MV-4-11 (cell line): ENCODE measurements around the gene MTMR12.
"Not testable (repeated sequence)": the region's sequence is repeated elsewhere in the genome, so short reads cannot be mapped to it uniquely, and the experiment has no call there.

Source experiments
- DNase-seq: peaks from one replicate; lab custom pipeline; 2025; lab: John Stamatoyannopoulos, UW

MTMR12 gene

DNA sequence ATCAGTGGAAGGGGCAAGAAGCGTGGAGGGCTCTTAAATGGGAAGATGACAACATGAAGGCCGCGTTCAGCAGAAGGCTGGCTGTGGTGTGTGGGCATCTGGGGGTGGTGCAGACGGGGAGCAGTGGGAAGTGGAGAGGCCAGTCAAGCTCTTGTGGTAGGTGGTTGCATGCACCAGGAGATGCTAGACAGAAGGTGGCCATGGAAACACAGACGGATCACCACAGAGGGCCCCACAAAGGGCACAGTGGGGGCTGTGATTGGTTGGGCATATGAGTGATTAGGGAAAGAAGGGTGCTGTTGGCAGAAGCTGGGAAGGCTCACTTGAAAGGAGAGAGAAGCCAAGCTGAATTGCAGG is 14.7 kb downstream of the MTMR12 start:
- peak; percentile 71 for DNase-seq

GRCh38 chr5:32297181-32298058 is 15.3 kb downstream of the MTMR12 start:
- no peak for DNase-seq

DNA sequence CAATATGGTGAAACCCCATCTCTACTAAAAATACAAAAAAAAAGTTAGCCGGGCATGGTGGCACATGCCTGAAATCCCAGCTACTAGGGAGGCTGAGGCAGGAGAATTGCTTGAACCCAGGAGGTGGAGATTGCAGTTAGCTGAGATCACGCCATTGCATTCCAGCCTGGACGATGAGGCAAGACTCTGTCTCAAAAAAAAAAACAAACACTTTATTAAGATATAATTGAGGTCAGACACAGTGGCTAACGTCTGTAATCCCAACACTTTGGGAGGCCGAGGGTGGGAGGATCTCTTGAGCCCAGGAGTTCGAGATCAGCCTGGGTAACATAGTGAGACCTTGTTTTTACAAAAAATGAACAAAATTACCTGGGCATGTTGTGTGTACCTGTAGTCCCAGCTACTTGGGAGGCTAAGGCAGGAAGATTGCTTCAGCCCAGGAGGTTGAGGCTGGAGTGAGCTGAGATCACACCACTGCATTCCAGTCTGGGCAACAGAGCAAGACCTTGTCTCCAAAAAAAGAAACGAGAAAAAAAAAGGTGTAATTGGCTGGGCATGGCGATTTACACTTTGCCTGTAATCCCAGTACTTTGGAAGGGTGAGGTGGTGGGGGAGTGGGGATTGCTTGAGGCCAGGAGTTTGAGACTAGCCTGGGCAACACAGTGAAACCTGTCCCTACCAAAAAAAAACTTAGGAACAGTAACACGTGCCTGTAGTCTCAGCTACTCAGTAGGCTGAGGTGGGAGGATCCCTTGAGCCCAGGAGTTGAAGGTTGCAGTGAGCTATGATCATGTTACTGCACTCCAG is 16.6 kb downstream of the MTMR12 start:
- DNase-seq: not testable (repeated sequence)

- DNase-seq: no peak
Observed at GRCh38 chr5:32291591-32291990, 21.1 kb downstream of the MTMR12 start.

GRCh38 chr5:32290922-32291321 is 21.8 kb downstream of the MTMR12 start:
- DNase-seq: no peak

DNA sequence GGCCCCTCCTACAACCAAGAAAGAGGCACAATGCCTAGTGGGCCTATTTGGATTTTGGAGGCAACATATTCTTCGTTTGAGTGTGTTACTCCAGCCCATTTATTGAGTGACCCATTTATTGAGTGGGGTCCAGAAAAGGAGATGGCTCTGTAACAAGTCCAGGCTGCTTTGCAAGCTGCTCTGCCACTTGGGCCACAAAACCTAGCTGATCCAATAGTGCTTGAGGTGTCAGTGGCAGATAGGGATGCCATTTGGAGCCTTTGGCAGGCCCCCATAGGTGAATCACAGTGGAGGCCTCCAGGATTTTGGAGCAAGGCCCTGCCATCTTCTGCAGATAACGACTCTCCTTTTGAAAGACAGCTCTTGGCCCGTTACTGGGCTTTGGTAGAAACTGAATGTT is 22.2 kb downstream of the MTMR12 start:
- DNase-seq: not testable (repeated sequence)

DNA sequence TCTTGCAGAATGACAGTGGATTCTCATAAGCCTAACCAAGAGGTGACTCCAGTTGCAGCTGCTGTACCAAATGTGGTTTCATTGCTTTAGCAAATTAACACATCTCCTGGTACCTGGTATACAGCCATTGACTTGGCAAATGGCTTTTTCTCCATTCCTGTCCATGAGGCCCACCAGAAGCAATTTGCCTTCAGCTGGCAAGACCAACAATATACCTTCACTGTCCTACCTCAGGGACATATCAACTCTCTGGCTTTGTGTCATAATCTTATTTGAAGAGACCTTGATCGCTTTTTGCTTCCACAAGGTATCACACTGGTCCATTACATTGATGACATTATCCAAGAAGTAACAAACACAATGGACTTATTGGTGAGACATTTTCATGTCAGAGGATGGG is 22.8 kb downstream of the MTMR12 start:
- not testable (repeated sequence) for DNase-seq

GRCh38 chr5:32288135-32288534 is 24.6 kb downstream of the MTMR12 start:
- not testable (repeated sequence) for DNase-seq

- DNase-seq: not testable (repeated sequence)
Observed at GRCh38 chr5:32287525-32287924, 25.2 kb downstream of the MTMR12 start.

GRCh38 chr5:32285510-32286138 is 27.1 kb downstream of the MTMR12 start:
- DNase-seq: no peak

DNA sequence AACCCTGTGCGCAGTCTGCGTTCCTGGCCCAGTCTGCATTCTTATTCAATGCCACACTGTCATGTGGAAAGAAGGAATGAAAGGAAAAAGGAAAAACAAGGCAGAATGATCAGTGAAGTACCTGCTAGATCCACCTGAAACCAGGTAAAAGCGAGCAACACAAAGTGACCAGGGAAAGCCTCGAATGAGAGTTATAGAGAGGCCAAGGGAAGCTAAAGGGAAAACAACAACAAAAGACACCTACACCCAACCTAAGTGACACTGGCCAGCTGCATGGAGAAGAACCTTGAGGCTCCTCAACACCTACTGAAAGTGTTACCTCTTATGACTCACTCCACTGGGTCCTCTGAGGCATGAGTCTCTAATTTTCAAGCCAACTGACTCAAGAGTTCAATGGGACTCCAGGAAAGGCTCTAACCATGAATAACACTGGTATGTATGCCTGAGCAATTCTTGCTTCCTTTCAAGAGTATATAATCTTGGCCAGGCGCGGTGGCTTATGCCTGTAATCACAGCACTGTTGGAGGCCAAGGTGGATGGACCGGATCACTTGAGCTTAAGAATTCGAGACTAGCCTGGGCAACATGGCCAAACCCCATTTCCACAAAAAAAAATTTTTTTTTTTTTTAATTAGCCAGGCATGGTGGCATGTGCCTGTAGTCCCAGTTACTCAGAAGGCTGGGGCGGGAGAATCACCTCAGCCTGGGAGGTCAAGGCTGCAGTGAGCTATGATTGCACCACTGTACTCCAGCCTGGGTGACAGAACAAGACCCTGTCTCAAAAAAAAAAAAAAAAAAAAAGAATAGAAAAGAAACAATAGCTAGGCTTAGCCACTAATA is 29.0 kb downstream of the MTMR12 start:
- no peak for DNase-seq

GRCh38 chr5:32283061-32283460 is 29.7 kb downstream of the MTMR12 start:
- DNase-seq: no peak

DNA sequence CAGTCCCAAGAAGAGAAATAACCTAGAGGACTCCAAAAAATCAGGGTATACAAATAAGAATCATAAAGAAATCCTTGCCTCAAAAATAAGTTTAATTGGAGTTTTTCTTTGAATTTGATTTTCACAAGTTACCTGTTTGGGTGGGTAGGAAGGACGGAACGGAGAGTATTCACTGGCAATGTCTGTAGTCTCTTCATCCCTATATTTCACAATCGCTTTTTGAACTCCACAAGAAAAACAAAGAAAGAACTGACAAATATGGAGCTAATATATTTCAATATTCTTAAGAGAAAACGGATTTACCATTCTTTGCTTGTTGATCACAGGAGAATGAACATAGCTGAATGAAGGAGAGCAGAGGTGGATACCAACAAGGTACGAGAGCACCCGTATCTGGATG is 30.1 kb downstream of the MTMR12 start:
- no peak for DNase-seq

GRCh38 chr5:32281378-32282133 is 31.2 kb downstream of the MTMR12 start:
- peak; percentile 91 for DNase-seq

DNA sequence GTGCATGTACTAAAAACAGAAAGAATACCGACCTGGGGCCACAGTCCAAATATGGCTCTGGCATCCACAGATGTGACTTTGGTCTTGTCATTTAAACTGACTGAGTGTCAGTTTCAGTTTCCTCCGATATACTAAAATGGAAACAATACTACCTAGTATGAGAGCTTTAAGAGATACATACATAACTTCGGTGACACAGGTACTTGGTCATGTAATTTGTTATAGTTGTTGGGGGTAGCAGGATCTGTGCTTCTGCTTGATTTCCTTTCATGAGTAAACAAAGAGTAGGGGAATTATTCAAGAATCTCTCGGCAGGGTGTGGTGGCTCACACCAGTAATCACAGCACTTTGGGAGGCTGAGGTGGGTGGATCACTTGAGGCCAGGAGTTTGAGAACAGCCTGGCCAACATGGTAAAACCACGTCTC is 32.1 kb downstream of the MTMR12 start:
- peak; percentile 24 for DNase-seq

DNA sequence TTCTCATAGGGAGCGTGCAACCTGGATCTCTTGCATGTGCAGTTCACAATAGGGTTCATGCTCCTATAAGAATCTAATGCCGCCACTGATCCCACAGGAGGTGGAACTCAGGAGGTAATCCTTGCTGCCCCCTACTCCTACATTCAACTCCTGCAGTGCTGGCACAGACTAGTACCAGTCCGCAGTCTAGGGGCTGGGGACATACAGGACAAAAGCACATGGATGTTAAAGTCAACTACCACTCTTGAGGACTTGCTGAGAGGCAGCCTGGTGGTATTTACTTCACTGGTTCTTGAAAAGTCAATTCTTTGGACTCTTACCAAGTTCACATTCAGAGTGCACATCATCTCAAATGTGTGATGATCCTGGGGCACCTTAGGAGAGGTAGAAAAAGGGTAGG is 33.0 kb downstream of the MTMR12 start:
- DNase-seq: no peak

GRCh38 chr5:32279223-32279622 is 33.5 kb downstream of the MTMR12 start:
- DNase-seq: no peak

- peak; percentile 72 for DNase-seq
Observed at GRCh38 chr5:32278406-32278805, 34.3 kb downstream of the MTMR12 start.

DNA sequence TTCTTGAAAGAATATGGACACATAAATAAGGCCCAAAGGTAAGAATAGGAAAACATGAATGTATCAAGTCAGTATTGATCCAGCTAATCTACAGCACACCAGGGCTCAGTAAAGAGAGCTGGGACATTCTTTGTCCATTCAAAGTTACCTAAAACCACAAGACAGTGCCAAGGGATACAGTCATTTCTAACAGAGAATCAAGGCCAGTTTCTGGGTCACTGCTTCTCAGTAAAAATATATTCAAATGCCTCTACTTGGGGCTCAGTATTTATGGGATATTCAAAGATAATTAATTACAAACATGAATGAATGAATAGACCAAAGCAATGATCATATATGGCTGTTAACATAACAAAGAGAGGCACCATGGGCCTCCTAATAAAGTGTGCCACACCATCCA is 34.9 kb downstream of the MTMR12 start:
- no peak for DNase-seq

GRCh38 chr5:32276173-32276853 is 36.4 kb downstream of the MTMR12 start:
- peak; percentile 80 for DNase-seq
